ENCODE results near the gene CPN1. TPM values are rescaled to one million over a fixed set of nuclear protein-coding genes. Genes with fewer than 3 reads are reported as not detected.

Gene CPN1
- total and polyA plus RNA-seq, 2 of the 8 experiments (the other 6 are each of a cell fraction or from before 2014, with no cell fraction given): 0.15 to 0.20 TPM

DNA sequence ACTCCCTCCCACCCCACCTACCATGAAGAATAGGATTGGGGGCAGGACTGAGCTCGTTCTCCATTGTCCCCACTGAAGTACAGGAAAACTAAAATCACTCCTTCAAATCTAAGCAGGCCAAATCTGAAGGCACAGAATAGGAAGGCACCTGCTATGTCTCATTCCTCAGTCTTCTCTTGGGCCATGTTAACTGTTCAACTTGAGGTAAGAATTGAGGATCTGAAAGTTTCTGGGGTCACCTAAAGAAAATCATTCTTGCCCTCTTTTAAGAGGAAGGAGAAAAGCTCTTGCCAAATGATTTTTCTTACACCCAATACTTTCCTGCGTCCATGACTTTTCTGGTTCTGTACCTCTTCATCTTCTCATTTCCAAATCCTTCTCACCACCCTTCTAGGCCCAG, 4.9 kb downstream of the CPN1 start (continued):
- TF ChIP-seq, protein P1, sequence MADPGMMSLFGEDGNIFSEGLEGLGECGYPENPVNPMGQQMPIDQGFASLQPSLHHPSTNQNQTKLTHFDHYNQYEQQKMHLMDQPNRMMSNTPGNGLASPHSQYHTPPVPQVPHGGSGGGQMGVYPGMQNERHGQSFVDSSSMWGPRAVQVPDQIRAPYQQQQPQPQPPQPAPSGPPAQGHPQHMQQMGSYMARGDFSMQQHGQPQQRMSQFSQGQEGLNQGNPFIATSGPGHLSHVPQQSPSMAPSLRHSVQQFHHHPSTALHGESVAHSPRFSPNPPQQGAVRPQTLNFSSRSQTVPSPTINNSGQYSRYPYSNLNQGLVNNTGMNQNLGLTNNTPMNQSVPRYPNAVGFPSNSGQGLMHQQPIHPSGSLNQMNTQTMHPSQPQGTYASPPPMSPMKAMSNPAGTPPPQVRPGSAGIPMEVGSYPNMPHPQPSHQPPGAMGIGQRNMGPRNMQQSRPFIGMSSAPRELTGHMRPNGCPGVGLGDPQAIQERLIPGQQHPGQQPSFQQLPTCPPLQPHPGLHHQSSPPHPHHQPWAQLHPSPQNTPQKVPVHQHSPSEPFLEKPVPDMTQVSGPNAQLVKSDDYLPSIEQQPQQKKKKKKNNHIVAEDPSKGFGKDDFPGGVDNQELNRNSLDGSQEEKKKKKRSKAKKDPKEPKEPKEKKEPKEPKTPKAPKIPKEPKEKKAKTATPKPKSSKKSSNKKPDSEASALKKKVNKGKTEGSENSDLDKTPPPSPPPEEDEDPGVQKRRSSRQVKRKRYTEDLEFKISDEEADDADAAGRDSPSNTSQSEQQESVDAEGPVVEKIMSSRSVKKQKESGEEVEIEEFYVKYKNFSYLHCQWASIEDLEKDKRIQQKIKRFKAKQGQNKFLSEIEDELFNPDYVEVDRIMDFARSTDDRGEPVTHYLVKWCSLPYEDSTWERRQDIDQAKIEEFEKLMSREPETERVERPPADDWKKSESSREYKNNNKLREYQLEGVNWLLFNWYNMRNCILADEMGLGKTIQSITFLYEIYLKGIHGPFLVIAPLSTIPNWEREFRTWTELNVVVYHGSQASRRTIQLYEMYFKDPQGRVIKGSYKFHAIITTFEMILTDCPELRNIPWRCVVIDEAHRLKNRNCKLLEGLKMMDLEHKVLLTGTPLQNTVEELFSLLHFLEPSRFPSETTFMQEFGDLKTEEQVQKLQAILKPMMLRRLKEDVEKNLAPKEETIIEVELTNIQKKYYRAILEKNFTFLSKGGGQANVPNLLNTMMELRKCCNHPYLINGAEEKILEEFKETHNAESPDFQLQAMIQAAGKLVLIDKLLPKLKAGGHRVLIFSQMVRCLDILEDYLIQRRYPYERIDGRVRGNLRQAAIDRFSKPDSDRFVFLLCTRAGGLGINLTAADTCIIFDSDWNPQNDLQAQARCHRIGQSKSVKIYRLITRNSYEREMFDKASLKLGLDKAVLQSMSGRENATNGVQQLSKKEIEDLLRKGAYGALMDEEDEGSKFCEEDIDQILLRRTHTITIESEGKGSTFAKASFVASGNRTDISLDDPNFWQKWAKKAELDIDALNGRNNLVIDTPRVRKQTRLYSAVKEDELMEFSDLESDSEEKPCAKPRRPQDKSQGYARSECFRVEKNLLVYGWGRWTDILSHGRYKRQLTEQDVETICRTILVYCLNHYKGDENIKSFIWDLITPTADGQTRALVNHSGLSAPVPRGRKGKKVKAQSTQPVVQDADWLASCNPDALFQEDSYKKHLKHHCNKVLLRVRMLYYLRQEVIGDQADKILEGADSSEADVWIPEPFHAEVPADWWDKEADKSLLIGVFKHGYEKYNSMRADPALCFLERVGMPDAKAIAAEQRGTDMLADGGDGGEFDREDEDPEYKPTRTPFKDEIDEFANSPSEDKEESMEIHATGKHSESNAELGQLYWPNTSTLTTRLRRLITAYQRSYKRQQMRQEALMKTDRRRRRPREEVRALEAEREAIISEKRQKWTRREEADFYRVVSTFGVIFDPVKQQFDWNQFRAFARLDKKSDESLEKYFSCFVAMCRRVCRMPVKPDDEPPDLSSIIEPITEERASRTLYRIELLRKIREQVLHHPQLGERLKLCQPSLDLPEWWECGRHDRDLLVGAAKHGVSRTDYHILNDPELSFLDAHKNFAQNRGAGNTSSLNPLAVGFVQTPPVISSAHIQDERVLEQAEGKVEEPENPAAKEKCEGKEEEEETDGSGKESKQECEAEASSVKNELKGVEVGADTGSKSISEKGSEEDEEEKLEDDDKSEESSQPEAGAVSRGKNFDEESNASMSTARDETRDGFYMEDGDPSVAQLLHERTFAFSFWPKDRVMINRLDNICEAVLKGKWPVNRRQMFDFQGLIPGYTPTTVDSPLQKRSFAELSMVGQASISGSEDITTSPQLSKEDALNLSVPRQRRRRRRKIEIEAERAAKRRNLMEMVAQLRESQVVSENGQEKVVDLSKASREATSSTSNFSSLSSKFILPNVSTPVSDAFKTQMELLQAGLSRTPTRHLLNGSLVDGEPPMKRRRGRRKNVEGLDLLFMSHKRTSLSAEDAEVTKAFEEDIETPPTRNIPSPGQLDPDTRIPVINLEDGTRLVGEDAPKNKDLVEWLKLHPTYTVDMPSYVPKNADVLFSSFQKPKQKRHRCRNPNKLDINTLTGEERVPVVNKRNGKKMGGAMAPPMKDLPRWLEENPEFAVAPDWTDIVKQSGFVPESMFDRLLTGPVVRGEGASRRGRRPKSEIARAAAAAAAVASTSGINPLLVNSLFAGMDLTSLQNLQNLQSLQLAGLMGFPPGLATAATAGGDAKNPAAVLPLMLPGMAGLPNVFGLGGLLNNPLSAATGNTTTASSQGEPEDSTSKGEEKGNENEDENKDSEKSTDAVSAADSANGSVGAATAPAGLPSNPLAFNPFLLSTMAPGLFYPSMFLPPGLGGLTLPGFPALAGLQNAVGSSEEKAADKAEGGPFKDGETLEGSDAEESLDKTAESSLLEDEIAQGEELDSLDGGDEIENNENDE (IDR thresholded peaks at IDR 0.05; ENCODE audit: insufficient replicate concordance, low read length): no peak
- no peak for TF ChIP-seq RAD21 (IDR thresholded peaks at IDR 0.05 in 1 of 2, conservative IDR thresholded peaks at IDR 0.05 in 1 of 2; ENCODE audit: low read depth in 2 of 2, low read length in 2 of 2)
